KOPT-K1 (cell line): ENCODE measurements around the gene OR3A2.
"Not testable (repeated sequence)": the region's sequence is repeated elsewhere in the genome, so short reads cannot be mapped to it uniquely, and the experiment has no call there.

ENCODE experiments used
- H3K27ac ChIP-seq: fragments of 200-600 bp; sonication (generic); 2 replicates; pipeline ENCODE4 v1.5.1; 2016; ENCODE audit warnings: antibody characterized with exemption, mild to moderate bottlenecking, low read depth, low read length; ENCODE audit not compliant: poor library complexity, severe bottlenecking
- H3K36me3 ChIP-seq: fragments of 200-600 bp; sonication (generic); 2 replicates; pipeline ENCODE4 v1.5.1; 2017; ENCODE audit warnings: antibody characterized with exemption, mild to moderate bottlenecking, low read length, moderate library complexity; ENCODE audit not compliant: insufficient read depth
- H3K9me3 ChIP-seq: fragments of 200-600 bp; sonication (generic); 2 replicates; pipeline ENCODE4 v1.5.1; 2017; ENCODE audit warnings: antibody characterized with exemption, low read length, mild to moderate bottlenecking; ENCODE audit not compliant: insufficient read depth, poor library complexity, severe bottlenecking

Gene OR3A2

DNA sequence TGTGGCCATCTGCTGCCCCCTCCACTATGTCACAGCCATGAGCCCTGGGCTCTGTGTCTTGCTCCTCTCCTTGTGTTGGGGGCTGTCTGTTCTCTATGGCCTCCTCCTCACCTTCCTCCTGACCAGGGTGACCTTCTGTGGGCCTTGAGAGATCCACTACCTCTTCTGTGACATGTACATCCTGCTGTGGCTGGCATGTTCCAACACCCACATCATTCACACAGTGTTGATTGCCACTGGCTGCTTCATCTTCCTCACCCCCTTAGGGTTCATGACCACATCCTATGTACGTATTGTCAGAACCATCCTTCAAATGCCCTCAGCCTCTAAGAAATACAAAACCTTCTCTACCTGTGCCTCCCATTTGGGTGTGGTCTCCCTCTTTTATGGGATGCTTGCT, 145.1 kb downstream of the OR3A2 start:
- H3K36me3 ChIP-seq, H3K27ac ChIP-seq: not testable (repeated sequence)

DNA sequence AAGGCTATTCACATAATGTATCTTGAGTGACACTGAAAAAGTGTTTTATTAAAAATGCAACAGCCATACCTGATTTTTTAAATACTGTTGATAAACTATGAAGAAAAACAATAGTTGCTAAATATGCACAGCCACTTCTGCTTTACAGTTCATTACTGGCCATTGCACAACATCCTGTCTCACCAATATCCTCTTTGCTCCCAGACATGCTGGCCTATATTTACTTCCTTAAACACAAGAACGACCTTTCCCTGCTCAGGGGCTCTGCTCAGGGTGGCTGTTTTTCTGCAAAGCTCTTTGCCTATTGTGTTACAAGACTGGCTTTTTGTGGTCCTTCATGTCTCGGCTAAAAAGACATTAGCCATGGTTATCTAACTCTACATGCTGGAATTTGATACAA, 147.4 kb downstream of the OR3A2 start:
- not testable (repeated sequence) for H3K36me3 ChIP-seq, H3K27ac ChIP-seq, H3K9me3 ChIP-seq

More for the DNA sequence above, 145.1 kb downstream of the OR3A2 start:
- not testable (repeated sequence) for H3K9me3 ChIP-seq

DNA sequence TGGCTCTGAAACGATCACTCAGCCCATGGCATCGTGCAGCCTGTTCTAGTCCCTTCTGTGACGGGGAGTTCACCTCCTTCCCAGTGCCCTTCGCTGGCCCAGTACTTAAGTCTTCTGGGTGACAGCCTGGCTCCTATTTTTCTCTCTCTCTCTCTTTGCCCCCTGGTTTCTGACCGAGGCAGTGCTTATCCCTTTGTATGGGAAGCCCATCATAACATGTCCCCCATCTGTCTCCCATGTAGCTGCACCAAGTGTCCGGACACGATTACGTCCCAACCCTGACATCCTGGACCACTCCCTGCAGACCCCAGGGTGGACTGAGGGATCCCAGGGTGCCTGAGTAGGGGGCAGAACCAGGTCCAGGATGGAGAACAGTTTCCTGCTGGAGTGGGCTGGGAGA, 153.8 kb downstream of the OR3A2 start:
- H3K27ac ChIP-seq, H3K36me3 ChIP-seq, H3K9me3 ChIP-seq: not testable (repeated sequence)
